CD4-positive, alpha-beta T cell treated with Interleukin-6 for 4 hours (primary cell): ENCODE measurements around the gene CCDC136.
A peak's percentile ranks its signal among the peaks of the same experiment; 100 is the strongest.

ENCODE experiments used
- DNase-seq: peaks from one replicate; pipeline ENCODE4 v3.0.0-alpha.2; 2020; ENCODE audit warnings: mixed read lengths

CCDC136 gene

DNA sequence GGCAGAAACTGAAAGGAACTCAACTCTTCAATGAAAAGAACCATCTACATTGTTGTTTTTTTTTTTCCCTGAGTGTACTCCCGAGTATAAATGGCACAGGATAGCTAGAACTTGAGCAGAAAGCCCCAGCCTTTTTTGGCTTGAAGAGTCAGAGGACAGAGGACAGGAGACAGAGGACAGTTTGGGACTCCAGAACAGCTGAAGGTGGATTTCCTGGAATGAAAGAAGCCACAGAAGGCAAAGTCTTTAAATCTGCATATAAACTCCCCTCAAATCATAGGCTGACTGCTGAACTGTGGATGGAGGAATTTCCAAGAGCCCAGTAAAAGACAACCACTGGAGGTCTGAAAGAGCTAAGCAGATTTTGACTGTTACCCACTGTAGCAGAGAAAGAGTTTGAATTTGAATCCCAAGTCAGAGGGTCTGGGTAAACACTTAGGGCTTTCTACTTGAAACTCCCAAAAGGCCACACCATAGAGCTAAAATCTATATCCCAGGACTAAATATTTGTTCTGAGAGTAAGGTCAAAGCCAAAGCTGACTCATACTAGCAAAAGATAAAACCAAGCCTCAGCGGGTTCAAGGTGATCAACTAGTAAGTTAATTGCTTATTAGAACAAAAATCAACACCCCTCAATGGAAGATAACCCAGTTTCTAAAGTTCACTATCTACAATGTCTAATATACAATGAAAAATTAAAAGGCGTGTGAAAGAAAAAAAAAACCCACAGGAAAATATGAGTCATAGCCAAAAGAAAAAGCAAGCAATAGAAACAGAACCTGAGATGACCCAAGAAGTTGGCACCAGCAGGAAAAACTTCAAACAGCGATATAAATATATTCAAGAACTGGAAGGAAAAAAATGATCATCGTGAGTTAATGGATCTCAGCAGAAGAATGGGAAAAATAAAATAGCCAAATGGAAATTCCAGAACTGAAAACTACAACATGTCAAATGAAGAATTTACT lies 14.3 kb upstream of the CCDC136 start:
- no peak for DNase-seq

DNA sequence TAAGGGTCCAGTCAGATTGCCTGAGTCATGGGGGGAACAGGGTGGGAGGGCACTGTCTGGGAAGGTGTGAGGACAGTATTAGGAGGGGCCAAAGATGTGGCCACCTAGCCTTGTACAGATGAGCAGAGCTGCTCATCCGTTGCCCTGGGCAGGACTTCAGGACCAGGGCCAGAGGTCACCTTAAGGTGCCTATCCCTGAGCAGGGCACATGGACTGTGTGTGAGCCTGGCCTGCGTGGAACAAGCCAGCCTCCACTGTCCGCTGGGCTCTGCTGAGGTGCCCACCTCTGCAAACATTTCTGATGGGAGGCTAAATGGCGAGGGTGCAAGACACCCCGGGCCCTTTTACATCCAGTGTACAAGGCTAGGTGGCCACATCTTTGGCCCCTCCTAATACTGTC lies 12.8 kb upstream of the CCDC136 start:
- DNase-seq, result no peak

DNA sequence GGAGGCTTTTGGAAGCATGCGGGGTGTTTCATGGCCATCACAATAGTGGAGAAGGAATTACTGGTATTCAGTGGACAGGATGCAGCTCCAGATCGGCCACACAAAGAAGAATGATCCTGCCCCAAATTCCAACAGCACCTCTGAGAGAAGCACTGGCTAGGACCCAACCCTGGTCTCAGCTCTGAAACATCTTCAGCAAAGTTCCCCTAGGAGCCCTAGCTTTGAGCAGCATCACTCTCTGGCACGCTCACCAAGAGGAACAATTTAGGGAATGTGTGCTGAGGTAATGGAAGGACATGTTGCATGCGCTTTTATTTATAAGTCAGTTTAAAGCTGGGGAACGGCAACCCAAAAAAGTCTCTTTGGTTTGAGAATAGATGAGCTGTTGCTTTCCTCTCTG lies 10.6 kb upstream of the CCDC136 start:
- no peak for DNase-seq

DNA sequence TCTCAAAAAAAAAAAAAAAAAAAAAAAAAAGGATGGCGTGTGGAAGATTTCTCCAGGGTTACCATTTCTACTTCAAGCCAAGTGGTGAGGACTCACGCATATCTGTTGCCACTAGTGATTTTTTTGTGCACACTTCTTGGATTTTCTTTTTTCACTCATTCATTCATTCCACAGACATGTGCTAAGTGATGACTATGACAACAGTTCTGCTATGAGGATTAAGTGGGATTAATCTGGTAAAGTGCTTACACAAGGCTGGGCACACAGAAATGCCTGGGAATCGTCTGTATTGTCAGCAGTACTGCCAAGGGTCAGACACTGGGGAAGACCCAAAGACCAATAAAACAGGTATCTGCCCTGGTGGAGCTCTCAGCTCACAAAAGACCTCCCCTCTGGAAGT lies 9.9 kb upstream of the CCDC136 start:
- DNase-seq, result no peak

DNA sequence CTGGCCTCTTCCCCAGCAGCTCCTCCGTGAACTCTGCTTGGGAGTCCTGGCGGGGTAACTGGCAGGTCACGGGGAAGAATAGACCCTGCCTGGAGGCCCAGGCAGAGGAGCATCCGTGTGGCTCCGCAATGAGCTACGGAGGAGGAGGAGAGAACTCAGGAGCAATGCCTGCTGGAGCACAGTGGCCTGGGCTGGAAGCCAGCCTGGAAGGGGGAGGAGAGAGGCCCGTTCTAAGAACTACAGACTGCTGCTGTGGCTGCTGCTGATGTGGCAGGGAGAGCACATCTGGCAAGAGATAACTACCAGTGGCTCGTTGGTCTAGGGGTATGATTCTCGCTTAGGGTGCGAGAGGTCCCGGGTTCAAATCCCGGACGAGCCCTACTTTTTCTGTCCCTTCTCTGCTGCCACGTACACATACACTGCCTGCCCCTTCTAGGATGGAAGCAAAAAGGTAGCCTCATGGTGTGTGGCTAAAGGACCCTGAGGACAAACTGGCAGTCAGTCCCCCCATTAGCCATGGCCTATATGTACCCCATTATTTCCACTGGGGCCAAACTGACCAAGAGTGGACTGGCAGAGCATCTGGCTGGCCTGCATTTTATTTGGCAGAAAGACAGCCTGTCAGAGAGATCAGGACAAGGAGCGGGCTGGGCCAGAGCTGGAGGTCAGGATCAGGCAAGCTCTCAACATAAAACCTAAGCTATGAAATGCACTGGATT lies 8.5 kb upstream of the CCDC136 start:
- no peak for DNase-seq

DNA sequence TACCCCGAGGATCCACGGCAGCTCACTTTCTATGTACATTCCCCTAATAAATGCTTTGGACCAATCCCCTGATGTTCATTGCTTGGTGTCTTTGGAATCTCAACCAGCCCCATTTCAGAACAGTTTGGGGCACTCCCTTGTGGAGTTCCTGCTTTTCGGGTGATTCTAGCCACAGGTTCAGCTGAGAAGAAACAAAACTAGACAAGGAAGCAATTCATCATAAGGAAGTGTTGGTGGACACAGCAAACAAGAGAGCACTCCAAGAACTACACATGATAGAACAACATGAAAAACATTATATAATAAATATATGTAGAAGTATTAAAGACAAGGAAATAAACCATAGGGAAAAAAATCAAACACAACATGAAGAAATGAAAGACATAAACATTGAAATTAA lies 6.0 kb upstream of the CCDC136 start:
- no peak for DNase-seq

DNA sequence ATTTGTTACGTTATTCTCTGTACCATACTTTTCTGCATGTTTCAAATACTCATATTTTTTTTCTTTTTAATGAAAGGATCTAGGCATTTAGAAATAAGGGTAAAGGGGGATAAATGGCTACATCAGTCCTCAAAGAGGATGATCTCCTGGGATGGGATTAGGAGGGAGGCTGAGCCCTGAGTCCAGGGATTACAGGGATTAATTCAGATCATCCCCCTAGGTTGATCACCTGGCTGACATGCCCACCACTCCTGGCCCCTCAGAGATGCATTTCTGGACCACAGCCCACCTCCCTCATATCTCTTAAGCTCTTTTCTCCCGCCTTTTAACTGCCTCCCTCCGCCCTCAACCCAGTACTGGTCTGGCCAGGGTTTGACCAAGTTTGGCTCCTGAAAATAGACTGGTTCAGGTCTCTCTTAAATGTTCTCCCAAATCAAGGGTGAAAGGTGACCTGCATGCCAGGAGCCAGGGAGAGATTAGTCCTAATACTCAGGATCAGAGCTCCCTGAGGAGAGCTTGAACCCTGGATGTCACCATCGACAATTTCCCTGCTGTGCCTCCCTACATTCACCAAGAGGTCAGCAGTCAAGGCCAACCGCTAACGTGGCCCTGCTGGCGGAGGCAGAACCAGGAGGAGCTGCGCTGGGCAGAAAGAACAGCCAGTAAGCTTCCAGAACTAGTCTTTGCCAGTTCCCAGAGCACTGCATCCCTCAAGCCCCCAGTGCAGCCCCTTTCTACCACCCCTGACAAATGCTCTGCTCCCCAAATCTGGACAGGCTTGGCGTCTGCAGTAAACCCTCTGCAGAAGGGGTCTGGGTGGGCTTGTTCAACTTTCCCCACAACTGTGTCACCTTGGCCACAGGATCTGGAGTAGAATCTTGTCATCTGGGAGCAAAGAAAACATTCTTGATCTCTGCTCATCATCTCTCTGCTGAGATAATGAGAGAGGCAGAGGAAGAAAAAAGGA lies 3.0 kb upstream of the CCDC136 start:
- no peak for DNase-seq

DNA sequence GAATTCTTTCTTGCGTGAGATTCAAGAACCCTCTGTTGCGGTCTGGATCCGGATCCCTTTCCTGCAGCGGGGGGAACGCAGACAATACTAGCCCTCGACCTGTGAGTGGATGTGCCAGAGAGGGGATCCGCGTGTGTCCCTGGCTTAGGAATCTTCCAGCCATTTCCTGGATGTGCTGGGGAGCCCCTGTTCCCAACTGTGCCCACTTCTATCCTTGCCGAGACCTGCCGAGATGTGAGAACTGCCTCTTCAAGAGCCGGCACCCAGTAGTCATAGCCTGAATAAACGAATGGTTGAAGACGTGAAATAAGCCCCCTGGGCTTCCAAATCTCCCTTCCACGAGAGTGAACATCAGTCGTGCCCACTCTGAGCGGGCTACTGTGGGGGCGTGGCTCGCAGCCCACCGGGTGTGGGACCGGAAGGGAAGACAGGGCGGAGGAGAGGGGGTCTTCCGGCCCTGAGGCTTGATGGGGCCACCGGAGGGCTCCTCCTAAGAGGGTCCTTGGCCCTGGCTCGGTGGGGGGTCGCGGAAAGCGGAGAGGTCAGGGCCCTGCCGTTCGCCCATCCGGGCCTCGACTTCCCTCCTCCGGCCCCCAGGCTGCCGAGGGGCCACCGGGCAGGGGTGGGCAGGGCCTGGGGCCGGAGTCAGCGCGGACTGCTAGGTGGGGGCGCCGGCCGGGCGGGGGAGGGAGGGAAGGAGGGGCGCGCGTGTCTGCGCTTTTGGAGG lies 1.3 kb upstream of the CCDC136 start:
- DNase-seq, result peak; percentile 10

DNA sequence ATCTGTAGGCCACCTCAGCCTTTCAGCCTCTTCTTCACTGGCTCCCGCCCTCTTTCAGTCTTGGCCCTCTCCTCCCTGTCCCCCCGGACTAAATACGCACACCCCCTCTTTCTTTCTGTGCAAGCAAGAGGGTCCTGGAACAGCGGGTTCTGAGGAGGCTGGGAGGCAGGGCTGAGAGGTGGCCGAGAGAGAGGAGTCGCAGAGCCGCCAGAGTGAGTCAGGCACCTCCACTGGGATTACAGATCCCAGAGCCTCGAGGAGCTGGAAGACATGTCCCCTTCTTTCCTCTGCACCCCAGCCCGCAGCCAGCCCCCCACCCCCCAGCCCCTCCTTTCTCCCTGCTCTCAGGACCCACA lies 182 bp downstream of the CCDC136 start:
- no peak for DNase-seq

DNA sequence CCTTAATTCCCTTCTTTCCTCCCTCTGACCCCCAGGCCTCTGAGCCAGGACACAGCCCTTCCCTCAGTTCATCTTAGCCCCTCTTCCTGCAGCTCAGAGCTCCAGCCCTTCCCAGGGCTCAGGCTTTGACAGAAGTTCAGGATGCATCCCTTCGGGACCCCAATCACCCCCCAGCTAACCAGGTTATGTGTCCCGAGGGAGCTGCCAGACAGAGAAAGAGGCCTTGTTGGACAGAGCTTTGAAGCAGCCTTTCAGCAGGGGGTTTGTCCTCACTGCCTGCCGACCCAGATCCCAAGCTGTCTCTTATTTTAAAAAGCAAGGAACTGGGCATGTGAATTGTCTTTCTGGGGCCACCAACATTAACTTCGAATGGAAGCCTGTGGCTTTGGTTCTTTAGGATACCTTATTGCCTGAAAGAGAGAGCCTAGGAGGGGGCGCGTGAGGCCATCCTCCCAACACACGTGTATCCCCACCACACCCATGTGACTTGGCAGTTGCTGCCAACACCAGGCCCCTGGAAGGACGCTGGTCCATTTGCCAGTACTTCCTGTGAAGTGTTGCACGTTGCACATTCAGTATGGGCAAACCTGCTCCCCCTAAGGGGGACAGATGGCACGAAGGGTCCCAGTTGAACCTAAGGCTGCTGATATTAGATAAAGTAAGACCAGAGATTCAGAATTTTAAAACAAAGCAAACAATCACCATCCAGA lies 858 bp downstream of the CCDC136 start:
- no peak for DNase-seq

DNA sequence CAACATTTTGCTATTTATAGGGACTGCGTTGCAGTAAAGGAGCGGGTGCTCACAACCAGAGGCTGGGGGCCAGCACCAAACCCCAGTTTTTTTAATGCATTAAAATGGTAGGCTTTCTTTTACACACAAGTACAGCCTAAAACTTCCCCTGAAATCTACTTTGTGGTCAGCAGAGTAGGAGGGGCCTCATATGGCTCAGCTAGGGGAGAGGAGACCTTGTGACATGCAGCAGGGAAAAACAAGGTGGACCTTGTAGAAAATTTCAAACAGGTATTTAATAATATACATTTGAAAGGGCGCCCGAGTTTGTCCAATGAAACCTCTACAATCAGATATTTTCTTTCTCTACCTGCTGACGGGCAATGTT lies 1.4 kb downstream of the CCDC136 start:
- DNase-seq, result no peak

DNA sequence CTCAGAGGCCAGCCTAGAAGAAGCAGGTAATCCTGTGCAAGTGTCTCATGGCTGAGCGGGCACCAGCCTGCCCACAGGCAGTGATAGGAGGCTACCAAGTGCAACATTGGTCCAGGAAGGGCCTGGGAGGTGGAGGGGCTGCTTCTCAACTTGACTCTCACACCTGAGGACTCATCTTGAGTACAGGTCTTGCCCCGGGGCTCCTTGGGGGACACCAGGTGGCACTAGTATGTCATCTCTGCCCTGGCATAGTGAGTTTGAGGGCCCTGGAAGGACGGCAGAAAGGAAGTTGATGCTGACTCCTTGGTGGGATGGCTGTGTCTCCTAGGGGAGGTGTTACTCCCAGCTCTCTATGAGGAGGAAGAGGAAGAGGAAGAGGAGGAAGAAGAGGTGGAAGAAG lies 2.3 kb downstream of the CCDC136 start:
- DNase-seq, result peak; percentile 37

DNA sequence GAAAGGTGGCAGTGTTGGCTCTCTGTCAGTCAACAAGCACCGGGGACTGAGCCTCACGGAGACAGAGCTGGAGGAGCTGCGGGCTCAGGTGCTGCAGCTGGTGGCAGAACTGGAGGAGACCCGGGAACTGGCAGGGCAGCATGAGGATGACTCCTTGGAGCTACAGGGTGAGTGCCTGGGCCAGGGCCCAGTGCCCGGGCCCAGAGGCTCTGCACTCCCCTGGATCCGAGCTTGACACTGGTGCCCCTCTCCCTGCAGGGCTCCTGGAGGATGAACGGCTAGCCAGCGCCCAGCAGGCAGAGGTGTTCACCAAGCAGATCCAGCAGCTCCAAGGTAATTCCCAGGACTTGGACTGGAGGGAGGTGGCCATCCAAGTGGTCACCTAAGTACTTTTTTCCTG lies 2.7 kb downstream of the CCDC136 start:
- DNase-seq, result no peak

DNA sequence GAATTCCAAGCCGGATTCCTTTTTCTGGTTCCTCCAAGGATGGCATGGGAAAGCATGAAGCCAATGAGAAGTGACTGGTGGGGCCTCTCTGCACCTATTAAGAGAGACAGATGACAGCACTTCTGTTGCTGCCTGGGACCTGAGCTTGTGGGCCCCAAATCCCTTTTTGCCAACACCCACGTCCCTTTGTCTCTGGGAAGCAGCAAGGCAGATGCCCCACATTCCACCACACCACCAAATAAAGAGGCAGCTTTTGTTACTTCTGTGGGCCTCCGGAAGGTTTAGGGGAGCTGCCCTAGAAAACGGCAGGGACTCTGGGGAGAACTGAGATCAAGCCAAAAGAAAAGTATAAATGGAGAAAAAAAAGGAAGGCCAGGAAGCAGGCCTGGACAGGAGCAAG lies 3.4 kb downstream of the CCDC136 start:
- DNase-seq, result no peak

DNA sequence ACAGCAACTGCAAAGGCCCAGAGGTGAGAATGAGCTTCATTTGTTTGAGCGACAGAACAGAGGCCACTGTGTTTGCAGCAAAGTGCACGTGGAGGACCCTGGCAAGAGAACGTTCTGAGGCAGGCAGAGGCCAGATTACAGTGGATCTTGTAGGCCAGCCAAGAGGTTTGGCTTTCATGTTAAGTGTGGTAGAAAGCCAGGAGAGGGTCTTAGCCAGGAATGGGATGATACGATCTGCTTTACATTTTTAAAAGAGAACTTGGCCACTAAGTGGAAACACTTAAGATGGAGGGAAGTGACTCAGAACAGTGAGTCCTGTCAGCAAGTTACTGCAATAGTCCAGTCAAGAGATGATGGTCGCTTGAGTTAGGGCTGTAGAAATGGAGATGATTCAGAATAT lies 4.6 kb downstream of the CCDC136 start:
- no peak for DNase-seq

DNA sequence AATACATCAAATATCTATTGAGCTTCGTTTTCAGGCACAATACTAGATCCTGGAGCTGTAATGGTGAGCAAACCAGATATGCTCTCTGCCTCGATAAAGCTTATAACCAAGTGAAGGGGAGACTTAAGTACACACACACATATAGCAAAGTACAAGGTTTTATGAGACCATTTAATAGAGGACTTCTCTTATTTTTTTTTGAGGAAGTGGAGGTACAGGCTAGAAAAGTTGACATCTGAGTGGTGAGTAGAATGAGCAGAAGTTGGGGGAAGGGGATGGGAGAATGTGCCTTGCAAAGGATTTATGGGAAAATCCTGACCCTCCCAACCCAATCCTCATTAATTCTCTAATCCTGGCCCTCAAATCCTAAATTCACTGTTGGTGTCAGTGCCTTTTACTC lies 7.7 kb downstream of the CCDC136 start:
- no peak for DNase-seq

DNA sequence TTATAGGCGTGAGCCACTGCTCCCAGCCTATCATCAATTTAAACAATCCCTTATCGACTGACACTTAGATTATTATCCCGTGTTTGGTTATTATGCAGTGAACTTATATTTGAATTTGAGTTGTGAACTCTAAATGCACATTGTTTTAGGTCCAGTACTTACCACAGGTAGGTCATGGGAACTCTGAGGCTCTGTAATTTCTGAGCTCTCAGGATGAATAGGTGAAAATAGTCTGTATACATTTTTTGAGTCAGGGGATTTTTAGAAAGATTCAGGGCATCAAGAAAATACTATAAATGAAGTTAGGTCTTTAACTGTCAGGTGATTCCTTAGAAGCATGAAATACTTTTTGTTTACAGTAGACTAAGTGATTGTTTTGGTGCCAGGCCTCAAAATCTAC lies 8.8 kb downstream of the CCDC136 start:
- DNase-seq, result no peak

DNA sequence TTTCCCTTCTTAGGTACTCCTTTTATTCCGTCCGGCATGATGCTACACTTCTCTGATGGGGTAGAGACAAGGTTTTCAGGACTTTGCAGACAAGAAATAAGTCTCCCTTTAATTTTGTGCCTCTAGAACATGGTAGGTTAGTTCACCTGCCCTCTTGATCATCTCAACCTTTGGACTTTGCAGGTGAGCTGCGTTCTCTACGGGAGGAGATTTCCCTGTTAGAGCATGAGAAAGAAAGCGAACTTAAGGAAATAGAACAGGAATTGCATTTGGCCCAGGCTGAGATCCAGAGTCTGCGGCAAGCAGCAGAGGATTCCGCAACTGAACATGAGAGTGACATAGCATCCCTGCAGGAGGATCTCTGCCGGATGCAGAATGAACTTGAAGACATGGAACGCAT lies 9.2 kb downstream of the CCDC136 start:
- no peak for DNase-seq

DNA sequence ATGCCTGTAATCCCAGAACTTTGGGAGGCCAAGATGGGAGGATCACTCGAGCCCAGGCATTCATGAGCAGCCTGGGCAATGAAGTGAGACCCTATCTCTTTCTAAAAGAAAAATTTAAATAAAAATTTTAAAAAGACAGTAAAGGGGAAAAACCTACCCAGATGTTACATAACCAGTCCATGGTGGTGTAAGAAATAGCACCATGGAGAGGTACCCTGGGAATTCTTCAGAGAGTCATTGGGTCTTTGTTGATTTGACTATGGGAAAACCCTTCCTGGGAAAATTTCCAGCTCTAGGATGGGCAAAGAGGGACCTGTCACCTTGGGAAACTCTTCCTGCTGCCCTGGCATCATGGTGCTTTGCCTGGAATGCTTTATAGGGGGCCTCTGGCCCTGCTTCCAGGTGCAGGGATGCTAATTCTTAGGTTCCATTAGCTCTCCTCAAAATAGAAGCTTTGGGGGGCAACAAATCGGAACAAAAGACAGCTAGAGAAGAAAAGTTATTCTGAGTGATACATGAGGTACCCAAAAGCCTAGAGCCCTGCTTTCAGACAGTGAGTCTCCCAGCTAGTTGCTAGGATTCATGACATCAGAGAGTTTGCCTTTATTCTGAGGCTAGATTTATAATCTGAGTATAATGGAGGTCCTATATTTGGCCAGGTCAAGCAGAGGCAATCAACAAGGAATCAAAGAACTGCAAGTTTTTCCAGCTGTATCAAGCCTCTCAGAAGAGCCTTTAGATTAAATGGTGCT lies 10.1 kb downstream of the CCDC136 start:
- no peak for DNase-seq

DNA sequence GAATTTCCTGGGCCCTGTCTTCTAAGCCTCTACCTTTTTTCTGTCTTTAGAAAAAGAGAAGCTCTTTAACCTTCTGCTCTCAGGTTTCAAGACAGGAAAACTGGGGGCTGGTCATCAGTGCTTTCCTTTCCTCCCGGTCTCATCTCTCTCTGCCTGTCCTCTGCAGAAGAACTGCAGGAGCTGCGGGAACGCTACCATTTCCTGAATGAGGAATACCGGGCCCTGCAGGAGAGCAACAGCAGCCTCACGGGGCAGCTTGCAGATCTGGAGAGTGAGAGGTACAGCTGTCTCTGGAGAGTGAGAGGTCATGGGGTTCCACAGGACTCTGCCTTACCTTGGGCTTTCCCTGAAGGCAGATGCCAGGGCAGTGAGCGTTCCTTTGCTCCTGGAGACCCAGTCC lies 12.7 kb downstream of the CCDC136 start:
- DNase-seq, result no peak

DNA sequence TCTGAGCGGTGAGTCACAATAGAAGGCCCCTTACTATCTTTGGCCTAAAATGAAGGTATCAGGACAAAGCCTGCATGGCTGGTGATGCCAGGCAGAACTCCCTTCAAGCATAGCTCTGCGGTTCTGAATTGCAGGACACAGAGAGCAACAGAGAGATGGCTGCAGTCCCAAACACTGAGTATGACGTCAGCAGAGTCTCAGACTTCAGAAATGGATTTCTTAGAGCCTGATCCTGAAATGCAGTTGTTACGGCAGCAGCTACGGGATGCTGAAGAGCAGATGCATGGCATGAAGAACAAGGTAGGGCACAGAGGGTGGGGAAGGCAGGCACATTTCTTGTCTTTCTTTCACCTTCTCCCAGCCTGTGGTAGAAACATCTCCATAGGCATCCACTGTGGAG lies 13.5 kb downstream of the CCDC136 start:
- no peak for DNase-seq
